ENCODE data around the gene PDE4B.

Gene PDE4B

DNA sequence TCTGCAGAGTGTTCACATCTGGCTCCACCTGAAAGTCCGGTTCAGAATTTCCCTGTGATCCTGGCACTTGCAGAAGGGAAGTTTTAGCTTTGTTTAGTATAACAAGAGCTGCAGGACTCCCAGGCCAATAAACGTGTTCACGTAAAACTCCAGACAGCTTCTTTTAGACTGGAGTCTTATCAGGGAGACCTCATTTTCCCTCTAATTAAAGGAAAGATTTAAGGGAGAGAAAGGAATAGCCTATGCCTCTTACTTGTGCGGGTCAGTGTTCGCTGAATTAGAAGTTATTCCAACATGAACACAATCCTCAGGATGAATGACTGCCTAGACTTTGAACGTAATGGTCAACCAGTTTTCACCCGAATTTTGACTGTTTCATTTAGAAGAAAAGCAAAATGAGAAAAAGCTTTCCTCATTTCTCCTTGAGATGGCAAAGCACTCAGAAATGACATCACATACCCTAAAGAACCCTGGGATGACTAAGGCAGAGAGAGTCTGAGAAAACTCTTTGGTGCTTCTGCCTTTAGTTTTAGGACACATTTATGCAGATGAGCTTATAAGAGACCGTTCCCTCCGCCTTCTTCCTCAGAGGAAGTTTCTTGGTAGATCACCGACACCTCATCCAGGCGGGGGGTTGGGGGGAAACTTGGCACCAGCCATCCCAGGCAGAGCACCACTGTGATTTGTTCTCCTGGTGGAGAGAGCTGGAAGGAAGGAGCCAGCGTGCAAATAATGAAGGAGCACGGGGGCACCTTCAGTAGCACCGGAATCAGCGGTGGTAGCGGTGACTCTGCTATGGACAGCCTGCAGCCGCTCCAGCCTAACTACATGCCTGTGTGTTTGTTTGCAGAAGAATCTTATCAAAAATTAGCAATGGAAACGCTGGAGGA is 539.2 kb downstream of the PDE4B start:
- peak overlapping the region; percentile 47 for H3K4me3 ChIP-seq (ENCODE audit: low read depth, low read length)

GRCh38 chr1:66332548-66332901 is 539.8 kb downstream of the PDE4B start:
- peak overlapping the region; percentile 47 for H3K4me3 ChIP-seq (ENCODE audit: low read depth, low read length)

More for the DNA sequence above, 539.2 kb downstream of the PDE4B start:
- TF ChIP-seq, protein P1, sequence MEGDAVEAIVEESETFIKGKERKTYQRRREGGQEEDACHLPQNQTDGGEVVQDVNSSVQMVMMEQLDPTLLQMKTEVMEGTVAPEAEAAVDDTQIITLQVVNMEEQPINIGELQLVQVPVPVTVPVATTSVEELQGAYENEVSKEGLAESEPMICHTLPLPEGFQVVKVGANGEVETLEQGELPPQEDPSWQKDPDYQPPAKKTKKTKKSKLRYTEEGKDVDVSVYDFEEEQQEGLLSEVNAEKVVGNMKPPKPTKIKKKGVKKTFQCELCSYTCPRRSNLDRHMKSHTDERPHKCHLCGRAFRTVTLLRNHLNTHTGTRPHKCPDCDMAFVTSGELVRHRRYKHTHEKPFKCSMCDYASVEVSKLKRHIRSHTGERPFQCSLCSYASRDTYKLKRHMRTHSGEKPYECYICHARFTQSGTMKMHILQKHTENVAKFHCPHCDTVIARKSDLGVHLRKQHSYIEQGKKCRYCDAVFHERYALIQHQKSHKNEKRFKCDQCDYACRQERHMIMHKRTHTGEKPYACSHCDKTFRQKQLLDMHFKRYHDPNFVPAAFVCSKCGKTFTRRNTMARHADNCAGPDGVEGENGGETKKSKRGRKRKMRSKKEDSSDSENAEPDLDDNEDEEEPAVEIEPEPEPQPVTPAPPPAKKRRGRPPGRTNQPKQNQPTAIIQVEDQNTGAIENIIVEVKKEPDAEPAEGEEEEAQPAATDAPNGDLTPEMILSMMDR (IDR thresholded peaks at IDR 0.05; ENCODE audit: control insufficient read depth, extremely low read depth, insufficient read depth): no peak
- peak; percentile 65 for DNase-seq (ENCODE audit: low read depth)

GRCh38 chr1:66333466-66334199 is 540.9 kb downstream of the PDE4B start:
- no peak overlapping the region for H3K4me3 ChIP-seq (ENCODE audit: low read depth, low read length)
- DNase-seq (ENCODE audit: low read depth): no peak
- TF ChIP-seq, protein P1 (IDR thresholded peaks at IDR 0.05; ENCODE audit: control insufficient read depth, extremely low read depth, insufficient read depth): no peak

More at GRCh38 chr1:66332548-66332901, 539.8 kb downstream of the PDE4B start:
- TF ChIP-seq, protein P1 (IDR thresholded peaks at IDR 0.05; ENCODE audit: control insufficient read depth, extremely low read depth, insufficient read depth): no peak
- no peak for DNase-seq (ENCODE audit: low read depth)

GRCh38 chr1:66334318-66334717 is 541.6 kb downstream of the PDE4B start:
- no peak overlapping the region for H3K4me3 ChIP-seq (ENCODE audit: low read depth, low read length)
- TF ChIP-seq, protein P1 (IDR thresholded peaks at IDR 0.05; ENCODE audit: control insufficient read depth, extremely low read depth, insufficient read depth): no peak
- no peak for DNase-seq (ENCODE audit: low read depth)

DNA sequence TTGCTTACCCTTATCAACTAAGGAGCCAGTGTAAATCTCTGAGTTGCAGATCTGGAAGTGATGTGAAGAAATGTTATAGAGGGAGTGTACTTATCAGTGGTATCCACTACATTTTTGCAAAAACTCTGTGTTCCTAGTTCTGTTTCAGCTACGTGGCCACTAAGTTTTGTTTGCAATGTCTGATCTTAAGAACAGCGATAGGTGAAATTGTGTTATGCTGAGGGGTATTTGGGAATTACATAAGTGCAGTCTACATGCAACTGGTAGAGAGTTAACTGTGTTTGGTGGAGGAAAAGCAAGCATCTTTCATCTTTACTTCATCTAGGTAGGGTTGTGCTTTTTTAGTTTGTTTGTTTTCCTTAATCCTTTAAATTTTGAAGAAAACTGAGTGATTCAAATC is 542.4 kb downstream of the PDE4B start:
- TF ChIP-seq, protein P1 (IDR thresholded peaks at IDR 0.05; ENCODE audit: control insufficient read depth, extremely low read depth, insufficient read depth): no peak
- no peak for DNase-seq (ENCODE audit: low read depth)
- H3K4me3 ChIP-seq (ENCODE audit: low read depth, low read length): no peak overlapping the region

- DNase-seq (ENCODE audit: low read depth): no peak
- TF ChIP-seq, protein P1 (IDR thresholded peaks at IDR 0.05; ENCODE audit: control insufficient read depth, extremely low read depth, insufficient read depth): no peak
- H3K4me3 ChIP-seq (ENCODE audit: low read depth, low read length): no peak overlapping the region
Measured at GRCh38 chr1:66335859-66336640, 543.4 kb downstream of the PDE4B start.

Measured in LNCaP clone FGC (cell line).